GM19438 (cell line): ENCODE measurements around the gene YIPF3.

Experiments used
- ATAC-seq: cut with Tn5 transposase; IDR thresholded peaks from one replicate; pipeline ENCODE4 v1.9.1; 2021; ENCODE audit warnings: low read depth; ENCODE audit not compliant: unreplicated experiment

YIPF3 gene

DNA sequence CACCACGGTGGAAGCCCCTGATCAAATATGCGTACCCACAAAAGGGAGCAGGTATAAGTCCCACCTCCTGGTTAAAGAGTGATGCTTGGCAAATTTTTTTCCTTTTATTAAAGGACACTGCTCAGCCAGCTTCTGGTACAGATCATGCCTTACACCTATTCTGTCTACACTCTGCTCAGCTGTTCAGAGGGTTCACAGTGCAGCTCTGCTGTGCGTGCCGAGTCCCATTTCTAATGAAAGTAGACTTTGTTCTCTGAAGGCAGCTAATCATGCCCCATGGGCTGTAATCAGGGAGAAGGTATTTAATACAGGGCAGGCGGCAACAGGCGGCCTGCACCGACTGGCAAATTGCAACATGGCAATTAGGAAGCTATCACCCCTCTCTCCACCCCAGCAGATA, 22.9 kb downstream of the YIPF3 start:
- ATAC-seq: no peak

DNA sequence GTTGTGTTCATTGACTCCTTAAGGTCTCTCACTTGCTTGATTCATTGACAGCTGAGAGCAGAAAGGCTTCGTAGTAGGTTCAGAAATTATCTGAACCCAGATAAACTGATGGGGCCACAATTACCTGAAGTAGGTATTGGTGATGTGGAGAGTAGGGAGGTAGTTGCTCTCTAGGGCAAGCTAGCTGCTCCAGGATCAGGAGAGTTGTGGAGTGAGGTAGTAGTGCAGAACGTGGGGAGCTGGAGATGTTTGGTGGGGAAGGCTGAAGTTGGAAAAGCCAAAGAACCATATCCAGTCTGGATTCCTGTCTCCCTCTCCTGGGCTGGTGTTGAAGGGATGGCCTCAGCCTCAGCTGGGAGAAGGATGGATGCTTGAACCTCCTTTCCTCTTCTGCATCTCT, 23.5 kb downstream of the YIPF3 start:
- no peak for ATAC-seq

DNA sequence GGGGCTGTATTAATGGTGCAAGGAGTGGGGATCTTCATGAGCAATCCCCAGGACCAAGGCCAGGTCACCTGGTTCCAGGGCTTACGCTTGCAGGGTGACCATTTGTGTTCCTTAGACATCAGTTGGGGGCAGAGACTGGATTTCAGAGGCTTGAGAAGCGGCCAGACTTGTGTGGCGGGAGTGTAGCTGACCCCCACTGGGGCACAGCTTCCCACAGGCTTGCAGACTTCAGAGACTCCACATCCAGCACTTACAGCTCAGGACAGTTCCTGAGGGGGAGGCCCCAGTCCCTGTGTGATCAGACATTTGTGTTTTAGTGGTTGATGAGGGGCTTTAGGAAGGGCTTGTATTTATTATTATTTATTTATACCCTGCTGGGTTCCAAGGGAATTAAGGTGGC, 24.1 kb downstream of the YIPF3 start:
- ATAC-seq: no peak

DNA sequence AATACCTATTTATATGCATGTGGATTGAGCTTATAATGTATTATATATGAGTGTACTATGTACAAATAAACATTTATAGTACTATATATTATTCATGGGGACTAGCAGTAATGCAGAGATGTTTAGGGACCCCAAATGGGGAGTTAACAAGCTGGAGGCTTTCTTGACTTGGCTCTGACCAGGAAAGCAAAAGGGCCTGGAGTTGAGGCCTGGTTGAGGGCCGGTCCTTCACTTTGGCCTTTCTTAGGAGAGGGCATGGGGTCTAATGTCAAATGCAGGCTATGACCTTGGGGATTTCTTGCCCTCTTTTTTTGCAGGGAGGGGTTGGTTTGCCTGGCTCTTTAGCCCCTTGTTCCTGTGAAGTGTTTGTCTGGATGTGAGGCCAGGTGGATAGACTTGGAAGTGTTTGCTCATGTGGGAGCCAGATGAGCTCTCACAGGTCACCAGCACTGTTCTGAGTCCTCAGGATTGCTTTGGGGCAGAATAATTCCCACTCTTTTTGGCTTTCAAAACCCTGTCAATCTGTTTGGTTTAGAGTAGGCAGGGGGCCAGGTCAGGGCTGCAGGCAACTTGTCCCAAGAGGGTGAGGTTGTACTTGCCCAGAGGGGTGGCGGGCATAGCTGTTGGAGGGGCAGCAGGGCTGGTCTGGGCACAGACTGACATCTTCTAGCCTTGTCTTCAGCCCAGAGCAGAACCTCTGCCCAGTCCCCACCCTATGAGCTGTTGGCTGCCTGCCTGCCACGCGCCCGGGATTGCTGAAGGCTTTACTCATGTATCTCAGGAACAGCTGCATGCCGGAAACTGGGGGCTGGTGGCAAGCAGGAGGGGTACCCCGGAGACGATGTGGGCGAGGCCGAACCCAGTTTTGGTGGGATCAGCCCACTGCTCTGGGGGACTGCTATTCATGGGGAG, 24.7 kb downstream of the YIPF3 start:
- ATAC-seq: no peak

DNA sequence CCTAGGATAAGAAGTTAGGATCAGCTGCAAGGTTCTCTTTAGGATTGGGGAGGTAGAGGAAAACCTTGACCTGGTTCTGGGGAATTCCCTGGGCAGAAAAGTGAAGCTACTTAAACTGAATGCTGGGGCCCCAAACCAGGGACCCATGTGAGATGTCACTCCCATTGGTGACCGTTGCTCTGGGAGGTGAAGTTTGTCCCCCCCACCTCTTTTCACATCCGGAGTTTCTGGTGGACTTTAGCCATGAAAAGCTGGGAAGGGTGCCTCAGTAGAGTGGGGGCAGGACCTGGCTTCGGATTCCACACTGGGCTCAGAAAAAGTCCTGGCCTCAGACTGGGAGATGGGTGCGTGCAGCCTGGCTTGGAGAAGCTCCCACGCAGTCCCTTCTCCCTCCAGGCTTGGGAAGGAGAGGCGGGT, 26.2 kb downstream of the YIPF3 start:
- ATAC-seq: no peak

DNA sequence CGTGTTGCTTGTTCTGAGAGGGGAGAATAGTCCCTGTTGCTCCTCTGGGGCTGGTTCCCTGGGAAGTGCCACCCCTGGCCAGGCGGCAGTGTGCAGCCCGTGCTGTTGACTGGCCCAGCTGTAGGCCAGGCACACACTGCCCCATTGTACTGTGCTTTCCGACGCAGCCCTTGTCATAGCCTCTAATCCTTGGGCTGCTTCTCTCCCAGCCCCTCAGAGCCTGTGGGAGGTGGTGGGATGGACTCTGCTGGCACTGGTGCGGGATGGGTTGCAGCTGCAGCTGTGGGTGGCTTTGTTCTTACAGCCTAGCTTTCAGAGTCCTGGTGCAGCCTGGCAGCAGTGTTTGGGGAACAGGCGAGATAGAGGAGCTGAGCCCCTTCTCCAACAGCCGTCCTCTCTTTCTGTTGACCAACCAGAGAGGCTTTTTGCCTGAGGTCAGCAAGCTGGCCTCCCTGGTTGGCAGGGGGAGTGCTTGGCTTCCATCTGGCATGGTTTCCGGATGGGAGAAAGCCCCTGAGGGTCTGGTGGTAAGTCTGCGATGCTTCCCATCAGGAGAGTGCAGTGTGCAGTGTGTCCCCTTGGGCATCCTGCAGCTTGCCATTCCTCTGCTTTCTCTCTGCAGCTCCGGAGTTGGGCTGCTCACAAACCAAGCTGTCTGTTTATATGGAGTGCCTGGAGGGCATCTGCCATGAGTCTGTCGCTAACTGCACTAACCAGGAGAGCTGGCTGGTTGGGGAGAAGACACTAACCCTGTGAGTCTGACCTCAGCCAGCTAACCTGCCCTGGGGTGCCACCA, 27.3 kb downstream of the YIPF3 start:
- no peak for ATAC-seq

DNA sequence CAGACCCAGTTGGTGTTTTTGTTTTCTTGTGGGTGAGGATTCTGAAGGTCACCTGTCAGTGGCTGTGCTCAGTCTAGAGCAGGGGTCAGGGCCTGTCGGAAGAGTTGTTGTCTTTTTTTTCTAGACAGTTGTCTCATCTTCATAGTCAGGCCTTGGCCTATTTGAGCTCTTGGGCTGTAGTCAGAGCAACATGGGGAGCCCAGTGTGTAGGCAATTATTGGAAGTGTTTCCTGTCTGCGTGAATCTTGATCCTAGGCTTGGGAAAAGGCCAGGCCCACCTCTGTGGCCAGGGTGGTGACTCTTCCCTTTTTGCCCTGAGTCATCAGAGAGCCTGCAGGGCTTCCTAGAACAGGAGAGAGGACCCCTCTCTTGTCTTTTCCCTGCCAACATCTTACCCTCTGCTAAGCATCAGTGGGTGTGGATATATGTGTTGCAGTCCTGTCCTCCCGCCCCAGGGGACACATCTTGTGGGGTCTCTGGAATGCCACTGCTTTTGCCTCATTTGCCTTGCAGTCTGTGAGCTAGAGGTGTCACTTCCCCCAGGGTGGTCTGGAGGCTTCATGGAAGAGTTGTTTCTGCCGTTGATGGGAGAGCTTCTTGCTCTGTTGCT, 28.0 kb downstream of the YIPF3 start:
- ATAC-seq: no peak

DNA sequence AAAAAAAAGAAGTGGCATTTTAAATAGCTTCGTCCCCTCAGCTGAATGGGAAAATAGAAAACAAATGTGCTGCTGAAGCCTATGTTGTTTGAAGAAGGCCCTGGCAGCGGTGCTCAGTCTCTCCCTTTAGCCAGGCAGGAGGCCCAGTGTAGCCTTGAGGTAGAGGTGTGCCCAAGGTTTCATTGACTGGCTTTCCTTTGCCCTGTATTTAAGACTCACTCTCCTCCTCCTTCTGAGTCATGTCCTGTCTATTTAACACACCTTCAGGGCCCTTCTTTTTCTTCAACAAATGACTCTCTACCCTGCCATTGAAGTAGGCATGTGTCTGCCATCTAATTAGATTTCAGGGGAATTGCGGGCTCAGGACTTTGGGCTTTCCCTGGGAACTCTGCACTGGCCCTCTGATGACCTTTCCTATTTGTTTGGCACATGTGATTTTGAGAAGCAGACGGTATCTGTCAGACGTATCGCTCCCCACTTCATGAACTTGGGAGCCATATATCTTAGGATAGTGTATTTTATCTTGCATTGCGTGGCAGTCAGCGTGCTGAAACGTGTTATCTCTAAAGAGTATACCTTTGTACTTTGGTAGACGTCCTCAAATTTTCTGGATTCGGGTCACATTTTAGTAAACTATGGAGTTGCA, 35.0 kb downstream of the YIPF3 start:
- ATAC-seq: no peak

DNA sequence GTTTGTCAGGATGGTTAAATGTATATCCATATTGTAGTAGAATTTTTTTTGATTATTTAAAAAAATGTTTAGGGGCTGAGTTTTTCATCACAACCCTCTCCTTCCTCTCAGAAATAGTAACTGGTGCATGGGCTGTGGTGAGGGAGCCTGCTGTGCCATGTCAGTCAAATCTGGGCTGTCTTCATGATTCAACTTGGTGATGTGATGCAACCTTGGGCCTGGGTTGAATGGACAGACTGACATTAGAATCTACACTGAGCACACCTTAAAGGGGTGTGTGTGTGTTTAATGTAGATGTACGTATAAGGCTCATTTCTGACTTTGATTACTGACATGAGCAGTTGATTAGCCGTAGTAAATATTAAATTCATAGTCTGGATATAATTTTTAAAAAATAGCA, 35.7 kb downstream of the YIPF3 start:
- no peak for ATAC-seq

DNA sequence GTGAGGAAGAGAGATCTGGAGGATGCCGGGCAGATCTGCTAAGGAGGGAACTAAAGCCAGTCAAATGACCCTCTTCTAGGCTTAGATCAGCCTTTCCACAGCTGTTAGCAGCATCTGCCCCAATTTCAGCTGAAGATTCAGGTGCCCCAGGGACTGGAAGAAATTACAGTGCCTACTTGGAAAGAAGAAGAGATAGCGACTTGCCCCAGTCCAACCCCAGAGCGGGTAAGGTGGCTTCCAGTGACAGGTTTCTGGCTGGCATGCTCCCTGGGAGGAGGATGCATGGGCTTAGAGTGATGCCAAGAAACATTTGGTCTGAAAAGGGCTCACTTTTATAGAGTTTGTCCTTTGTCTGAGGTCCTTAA, 38.7 kb downstream of the YIPF3 start:
- ATAC-seq: no peak

DNA sequence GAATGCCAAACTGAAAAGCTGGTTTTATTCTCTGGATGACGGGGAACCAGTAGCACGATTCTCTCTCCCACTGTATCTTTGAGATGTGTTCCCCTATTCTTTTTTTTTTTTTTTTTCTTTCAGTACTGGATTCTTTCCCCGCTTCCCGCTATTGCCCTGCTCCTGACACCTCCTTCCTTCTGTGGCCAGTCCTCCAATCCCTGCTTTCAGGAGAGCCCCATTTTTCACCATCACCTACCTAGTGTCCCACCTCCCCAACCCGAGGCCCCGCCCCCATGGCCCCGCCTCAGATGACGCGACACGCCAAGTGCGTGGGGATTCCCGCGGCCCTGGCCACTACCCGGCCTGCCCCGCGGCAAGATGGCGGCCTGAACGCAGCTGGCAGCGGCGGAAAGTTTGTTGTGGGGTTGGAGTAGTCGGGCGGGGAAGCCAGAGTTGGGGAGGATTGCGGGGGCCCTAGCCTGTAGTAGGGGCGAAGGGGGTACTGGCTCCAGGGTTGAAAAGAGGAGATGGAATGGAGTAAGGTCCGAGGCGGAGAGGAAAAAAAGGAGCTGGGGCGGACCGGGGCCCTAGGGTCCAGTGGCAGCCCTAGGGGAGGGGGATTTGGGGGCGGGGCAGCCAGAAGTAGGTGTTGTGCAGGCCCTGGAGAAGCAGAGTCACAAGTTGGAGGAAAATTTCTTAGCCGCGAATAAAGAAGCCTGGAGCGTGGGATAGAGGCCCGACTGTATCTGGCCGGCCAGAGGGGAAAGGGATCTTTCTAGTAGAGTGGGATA, 39.3 kb downstream of the YIPF3 start, which contains the start of gene TJAP1:
Gene TJAP1, plus strand, starts transcription at position 336 of the 773 bp plus-strand sequence. CDS start 21,432 bp downstream, outside the sequence.
- ATAC-seq: peak; percentile 95

DNA sequence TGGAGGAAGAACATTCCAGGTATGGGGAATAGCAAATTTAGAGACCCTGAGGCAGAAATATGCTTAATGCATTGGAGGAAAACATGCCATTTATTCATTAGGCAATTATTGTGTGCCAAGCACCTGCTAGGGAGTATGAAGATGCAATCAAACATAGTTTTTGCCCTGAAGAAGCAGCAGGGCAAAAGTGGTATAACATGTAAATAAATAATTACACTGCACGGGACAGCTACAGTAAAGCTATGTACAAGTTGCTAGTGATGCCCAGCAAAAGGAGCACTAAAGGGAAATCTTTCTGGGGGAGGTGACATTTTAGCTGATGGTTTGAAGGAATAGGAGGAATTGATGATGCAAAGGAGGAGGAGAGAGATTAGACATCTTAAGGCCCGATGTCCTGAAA, 40.0 kb downstream of the YIPF3 start:
- ATAC-seq: no peak

DNA sequence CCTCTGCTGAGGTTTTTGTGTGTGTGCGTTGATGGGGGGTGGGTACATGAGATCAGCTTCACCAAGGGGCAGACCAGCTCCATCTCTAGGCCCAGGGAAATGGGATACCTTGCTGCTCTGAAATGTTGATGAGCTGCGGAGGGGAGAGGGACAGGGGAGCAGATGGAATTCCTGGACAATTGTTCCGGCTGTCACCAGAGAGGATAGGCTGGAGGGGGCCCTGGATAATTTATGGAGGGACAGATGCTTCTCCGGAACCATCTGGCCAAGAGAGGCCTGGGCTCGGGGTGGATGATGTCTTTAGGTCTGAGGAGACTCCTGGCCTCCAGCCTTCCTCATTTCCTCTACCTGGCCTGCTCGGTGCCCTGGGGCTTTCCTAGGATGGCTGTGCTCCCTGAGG, 41.2 kb downstream of the YIPF3 start:
- ATAC-seq: no peak

DNA sequence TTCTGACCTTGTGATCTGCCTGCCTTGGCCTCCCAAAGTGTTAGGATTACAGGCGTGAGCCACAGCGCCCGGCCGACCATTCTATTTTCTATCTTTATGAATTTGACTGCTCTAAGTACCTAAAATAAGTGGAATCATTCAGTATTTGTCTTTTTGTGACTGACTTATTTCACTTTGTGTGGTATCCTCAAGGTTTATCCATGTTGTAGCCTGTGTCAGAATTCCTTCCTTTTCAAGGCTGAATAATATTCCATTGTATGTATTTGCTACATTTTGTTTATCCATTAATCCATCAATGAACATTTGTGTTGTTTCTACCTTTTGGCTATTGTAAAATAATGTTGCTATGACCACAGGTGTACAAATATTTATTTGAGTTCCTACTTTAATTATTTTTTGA, 44.2 kb downstream of the YIPF3 start:
- no peak for ATAC-seq

DNA sequence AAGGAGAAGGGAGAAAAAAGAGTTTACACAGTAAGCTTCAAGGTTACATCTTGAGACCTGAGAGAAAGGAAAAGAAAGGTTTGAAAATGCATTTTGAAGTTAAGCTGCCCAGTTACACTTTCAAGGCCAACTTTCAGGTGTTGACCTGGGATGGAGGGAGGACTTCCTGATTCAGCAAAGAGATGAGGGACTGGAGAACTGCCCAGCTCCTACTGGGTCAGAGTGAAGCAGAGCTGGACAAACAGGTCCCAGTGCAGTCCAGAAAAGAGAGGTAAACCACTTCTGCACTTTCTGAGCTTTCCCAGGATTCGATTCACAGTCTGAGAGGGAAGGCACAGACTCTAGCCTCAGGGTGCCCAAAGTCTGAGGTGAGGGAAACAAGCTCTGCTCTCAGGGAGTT, 45.3 kb downstream of the YIPF3 start:
- ATAC-seq: no peak

DNA sequence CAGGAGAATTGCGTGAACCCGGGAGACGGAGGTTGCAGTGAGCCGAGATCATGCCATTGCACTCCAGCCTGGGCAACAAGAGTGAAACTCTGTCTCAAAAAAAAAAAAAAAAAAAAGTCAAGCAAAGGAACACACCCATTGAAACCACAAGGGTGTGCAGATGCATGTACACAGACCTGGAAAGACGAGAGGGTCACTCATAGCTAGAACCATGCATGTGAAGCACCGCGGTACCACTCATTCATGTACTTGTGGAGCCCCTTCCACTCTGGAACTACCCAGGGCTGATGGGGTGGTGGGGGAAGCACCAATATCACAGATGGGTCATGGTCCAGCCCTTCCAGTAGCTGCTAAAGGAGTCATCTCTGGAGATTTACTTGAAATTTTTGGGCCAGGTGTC, 46.8 kb downstream of the YIPF3 start:
- ATAC-seq: no peak

DNA sequence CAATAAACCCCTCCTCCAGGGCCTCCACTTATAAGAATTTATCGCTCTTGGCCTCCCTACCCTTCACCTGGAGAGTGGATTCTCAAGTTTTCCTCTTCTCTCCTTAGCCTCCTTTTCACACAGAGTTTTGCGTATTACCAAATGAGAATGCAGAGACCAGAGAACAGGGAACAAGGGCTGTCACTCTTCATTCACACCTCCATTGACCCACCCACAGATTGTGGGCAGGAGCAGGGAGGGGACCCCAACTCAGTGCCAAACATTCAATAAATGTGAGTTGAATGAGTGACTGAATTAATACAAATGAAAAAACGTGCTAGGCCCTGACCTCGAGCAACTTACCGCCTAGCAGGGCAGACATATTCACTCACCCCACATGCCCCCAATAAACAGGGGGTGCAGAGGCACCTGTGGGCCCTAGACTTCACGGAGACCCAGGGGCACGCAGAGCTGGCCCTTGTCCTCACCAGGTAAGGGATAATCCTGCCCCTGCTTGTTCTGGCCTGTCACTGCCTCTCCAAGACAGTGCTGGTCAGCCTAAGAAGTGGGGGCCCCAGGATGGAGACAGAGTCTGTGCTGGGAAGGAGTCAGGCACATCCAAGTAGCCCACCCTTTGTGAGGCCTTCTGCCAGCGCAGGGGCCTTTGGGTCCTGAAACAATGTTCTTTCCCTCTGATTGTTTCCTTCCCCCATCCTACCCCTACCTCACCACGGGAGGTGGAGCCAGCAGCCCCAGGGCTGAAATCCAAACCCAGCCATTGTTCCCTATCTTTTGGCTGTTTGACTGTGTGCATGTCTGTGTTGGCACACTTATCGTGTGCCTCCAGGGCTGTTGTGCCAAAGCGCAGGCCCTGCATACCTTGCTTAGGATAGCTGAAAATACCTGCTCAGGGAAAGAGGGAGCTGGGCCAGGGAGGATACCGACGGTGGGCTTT, 47.7 kb downstream of the YIPF3 start:
- no peak for ATAC-seq

DNA sequence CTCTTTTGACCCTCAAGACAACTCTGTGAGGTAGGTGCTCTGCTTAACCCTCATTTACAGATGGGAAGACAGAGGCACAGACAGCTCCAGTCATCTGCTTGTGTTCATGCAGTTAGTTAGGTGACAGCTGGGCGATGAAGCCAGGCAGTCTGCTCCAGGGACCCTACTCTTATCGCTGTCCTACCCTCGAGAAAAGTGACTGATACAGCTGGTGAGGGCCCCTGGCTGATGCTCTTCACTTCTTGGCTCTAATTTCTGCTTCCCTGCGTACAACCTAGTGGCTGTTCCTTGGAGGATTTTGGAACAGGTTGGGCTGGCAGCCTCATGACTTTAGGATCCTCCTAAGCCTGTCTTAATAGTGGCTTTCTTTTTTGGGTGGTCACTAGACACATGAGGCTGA, 48.5 kb downstream of the YIPF3 start:
- no peak for ATAC-seq

DNA sequence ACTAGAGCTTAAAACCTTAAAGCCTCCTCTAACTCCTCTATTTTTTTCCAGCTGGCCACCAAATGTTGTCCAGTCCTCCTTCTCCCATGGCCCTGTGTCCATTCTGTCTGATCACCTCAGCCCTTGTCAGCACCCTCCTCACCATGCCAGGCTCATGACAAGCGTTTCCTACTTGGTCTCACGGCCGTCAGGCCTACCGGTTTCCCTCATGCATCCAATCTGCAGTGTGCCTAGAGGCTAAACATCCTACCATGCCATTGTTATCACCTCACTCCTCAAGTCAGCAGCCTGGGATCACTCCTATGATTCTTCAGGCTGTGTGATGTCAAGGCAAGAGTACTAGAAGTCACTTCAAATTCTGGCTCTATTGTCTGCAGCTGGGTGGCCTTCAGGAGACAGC, 49.0 kb downstream of the YIPF3 start:
- ATAC-seq: no peak
